Measurements from ENCODE around the gene NKD2.
"Not testable (repeated sequence)": the region's sequence is repeated elsewhere in the genome, so short reads cannot be mapped to it uniquely, and the experiment has no call there.

The NKD2 gene

GRCh38 chr5:999032-999501, 9.5 kb upstream of the NKD2 start:
- Histone ChIP-seq H3K4me1 (ENCODE audit: insufficient read depth, low read length, poor library complexity, severe bottlenecking) (peaks cover 54% of the 10 kb centered on the region), H3F3A (ENCODE audit: low read depth) (0 out of 2 replicates have a peak, but pooled peaks cover 3% of the 10 kb centered on the region), H3K9ac (ENCODE audit: low read depth, low read length, poor library complexity, severe bottlenecking) (no peak overlapping the region), H3K9me3 (ENCODE audit: insufficient read depth, low read depth, low read length) (no peaks in the 10 kb centered on the region), H4K20me1 (ENCODE audit: insufficient read depth, low read length, poor library complexity, severe bottlenecking) (no peaks in the 10 kb centered on the region), H3K9me2 (replicated peaks; ENCODE audit: low read depth, low read length) (no peaks in the 10 kb centered on the region), H3K79me2 (ENCODE audit: insufficient read depth, low read length) (peaks cover 28% of the 10 kb centered on the region), H3K27me3 (ENCODE audit: insufficient read depth, low read length, poor library complexity, severe bottlenecking) (no peaks in the 10 kb centered on the region), H3K4me2 (ENCODE audit: low read depth, low read length, poor library complexity, severe bottlenecking) (no peak overlapping the region), H2AFZ (ENCODE audit: low read length) (no peak overlapping the region), H3K36me3 (ENCODE audit: insufficient read depth, low read length) (no peaks in the 10 kb centered on the region), H3K4me3 (ENCODE audit: low read length, poor library complexity, severe bottlenecking) (no peak overlapping the region)
- TF ChIP-seq EZH2phosphoT487 (IDR thresholded peaks at IDR 0.05; ENCODE audit: borderline replicate concordance) (no peak), CTCF (conservative IDR thresholded peaks at IDR 0.05; ENCODE audit: low read length) (no peak)

GRCh38 chr5:999724-1000123, 8.9 kb upstream of the NKD2 start:
- H3K27me3 ChIP-seq (ENCODE audit: insufficient read depth, low read length, poor library complexity, severe bottlenecking) = no peaks in the 10 kb centered on the region
- H3K36me3 ChIP-seq (ENCODE audit: insufficient read depth, low read length) = no peaks in the 10 kb centered on the region
- H3F3A ChIP-seq (ENCODE audit: low read depth) = 0 out of 2 replicates have a peak, but pooled peaks cover 3% of the 10 kb centered on the region
- H3K4me2 ChIP-seq (ENCODE audit: low read depth, low read length, poor library complexity, severe bottlenecking) = no peak overlapping the region
- peaks cover 22% of the 10 kb centered on the region for H3K79me2 ChIP-seq (ENCODE audit: insufficient read depth, low read length)
- no peak overlapping the region for H3K9ac ChIP-seq (ENCODE audit: low read depth, low read length, poor library complexity, severe bottlenecking)
- H2AFZ ChIP-seq (ENCODE audit: low read length) = no peak overlapping the region
- H3K4me1 ChIP-seq (ENCODE audit: insufficient read depth, low read length, poor library complexity, severe bottlenecking) = peaks cover 51% of the 10 kb centered on the region
- H3K9me2 ChIP-seq (replicated peaks; ENCODE audit: low read depth, low read length) = no peaks in the 10 kb centered on the region
- no peaks in the 10 kb centered on the region for H4K20me1 ChIP-seq (ENCODE audit: insufficient read depth, low read length, poor library complexity, severe bottlenecking)
- H3K9me3 ChIP-seq (ENCODE audit: insufficient read depth, low read depth, low read length) = no peaks in the 10 kb centered on the region
- H3K4me3 ChIP-seq (ENCODE audit: low read length, poor library complexity, severe bottlenecking) = no peak overlapping the region
- no peak for TF ChIP-seq EZH2phosphoT487 (IDR thresholded peaks at IDR 0.05; ENCODE audit: borderline replicate concordance)
- TF ChIP-seq CTCF (conservative IDR thresholded peaks at IDR 0.05; ENCODE audit: low read length) = no peak

- TF ChIP-seq EZH2phosphoT487 (IDR thresholded peaks at IDR 0.05; ENCODE audit: borderline replicate concordance) (no peak), CTCF (conservative IDR thresholded peaks at IDR 0.05; ENCODE audit: low read length) (no peak)
- H3K4me3 ChIP-seq (ENCODE audit: low read length, poor library complexity, severe bottlenecking) = no peak overlapping the region
- H3K27me3 ChIP-seq (ENCODE audit: insufficient read depth, low read length, poor library complexity, severe bottlenecking) = no peaks in the 10 kb centered on the region
- H3K9me2 ChIP-seq (replicated peaks; ENCODE audit: low read depth, low read length) = no peaks in the 10 kb centered on the region
- H3F3A ChIP-seq (ENCODE audit: low read depth) = 0 out of 2 replicates have a peak, but pooled peaks cover 3% of the 10 kb centered on the region
- no peaks in the 10 kb centered on the region for H3K9me3 ChIP-seq (ENCODE audit: insufficient read depth, low read depth, low read length)
- no peaks in the 10 kb centered on the region for H3K36me3 ChIP-seq (ENCODE audit: insufficient read depth, low read length)
- H4K20me1 ChIP-seq (ENCODE audit: insufficient read depth, low read length, poor library complexity, severe bottlenecking) = no peaks in the 10 kb centered on the region
- no peak overlapping the region for H3K9ac ChIP-seq (ENCODE audit: low read depth, low read length, poor library complexity, severe bottlenecking)
- H3K4me2 ChIP-seq (ENCODE audit: low read depth, low read length, poor library complexity, severe bottlenecking) = no peak overlapping the region
- H2AFZ ChIP-seq (ENCODE audit: low read length) = no peak overlapping the region
- peaks cover 48% of the 10 kb centered on the region for H3K4me1 ChIP-seq (ENCODE audit: insufficient read depth, low read length, poor library complexity, severe bottlenecking)
- peaks cover 16% of the 10 kb centered on the region for H3K79me2 ChIP-seq (ENCODE audit: insufficient read depth, low read length)
Measured at GRCh38 chr5:1000329-1000728, 8.3 kb upstream of the NKD2 start.

- H3K79me2 ChIP-seq (ENCODE audit: insufficient read depth, low read length) = peaks cover 11% of the 10 kb centered on the region
- H3K4me2 ChIP-seq (ENCODE audit: low read depth, low read length, poor library complexity, severe bottlenecking); H3K36me3 ChIP-seq (ENCODE audit: insufficient read depth, low read length); H4K20me1 ChIP-seq (ENCODE audit: insufficient read depth, low read length, poor library complexity, severe bottlenecking); H3K9me2 ChIP-seq (replicated peaks; ENCODE audit: low read depth, low read length); H3K9ac ChIP-seq (ENCODE audit: low read depth, low read length, poor library complexity, severe bottlenecking); H3F3A ChIP-seq (ENCODE audit: low read depth); H2AFZ ChIP-seq (ENCODE audit: low read length); H3K27me3 ChIP-seq (ENCODE audit: insufficient read depth, low read length, poor library complexity, severe bottlenecking); H3K4me3 ChIP-seq (ENCODE audit: low read length, poor library complexity, severe bottlenecking); H3K9me3 ChIP-seq (ENCODE audit: insufficient read depth, low read depth, low read length): not testable (repeated sequence)
- peaks cover 43% of the 10 kb centered on the region for H3K4me1 ChIP-seq (ENCODE audit: insufficient read depth, low read length, poor library complexity, severe bottlenecking)
Measured at GRCh38 chr5:1000831-1001230, 7.8 kb upstream of the NKD2 start.
